Anterior cingulate cortex (tissue), 58 donors: Measurements from ENCODE around the gene FTH1.
"Not testable (repeated sequence)": the region's sequence is repeated elsewhere in the genome, so short reads cannot be mapped to it uniquely, and the experiment has no call there.

Experiments used
- DNase-seq, 58 donors: peaks; one replicate each; lab custom pipeline; 2025; lab: John Stamatoyannopoulos, UW

The FTH1 gene

GRCh38 chr11:61967116-61967923 is at the start of gene FTH1:
TSS of gene FTH1 (minus strand) at chr11:61967634. CDS start at chr11:61967425, 209 bp downstream.
- peak; percentile 38 to 96 (median 90) for DNase-seq

GRCh38 chr11:62015615-62016014 is 48.2 kb upstream of the FTH1 start:
- DNase-seq: no peak

GRCh38 chr11:62013537-62014476 is 46.4 kb upstream of the FTH1 start:
- peak in 2 of 58 donors; percentile 7 to 15 for DNase-seq

- DNase-seq: no peak
Observed at GRCh38 chr11:62012832-62013461, 45.5 kb upstream of the FTH1 start.

- DNase-seq: no peak
Observed at GRCh38 chr11:62012451-62012831, 45.0 kb upstream of the FTH1 start.

- DNase-seq: no peak
Observed at GRCh38 chr11:62011881-62012280, 44.4 kb upstream of the FTH1 start.

GRCh38 chr11:62010935-62011528 is 43.6 kb upstream of the FTH1 start:
- no peak for DNase-seq

GRCh38 chr11:62008193-62008592 is 40.8 kb upstream of the FTH1 start:
- no peak for DNase-seq

GRCh38 chr11:62004473-62004872 is 37.0 kb upstream of the FTH1 start:
- peak in 7 of 58 donors; percentile 5 to 22 (median 8) for DNase-seq

GRCh38 chr11:62002283-62002682 is 34.8 kb upstream of the FTH1 start:
- not testable (repeated sequence) for DNase-seq

GRCh38 chr11:62001450-62002191 is 34.2 kb upstream of the FTH1 start:
- DNase-seq: no peak

GRCh38 chr11:62000539-62001446 is 33.4 kb upstream of the FTH1 start:
- no peak for DNase-seq

- no peak for DNase-seq
Observed at GRCh38 chr11:61999141-61999975, 31.9 kb upstream of the FTH1 start.

GRCh38 chr11:61996933-61997332 is 29.5 kb upstream of the FTH1 start:
- DNase-seq: peak in 45 of 58 donors; percentile 10 to 87 (median 54)

- DNase-seq: peak in 1 of 58 donors; percentile 69
Observed at GRCh38 chr11:61994981-61995380, 27.5 kb upstream of the FTH1 start.

GRCh38 chr11:61985869-61986268 is 18.4 kb upstream of the FTH1 start:
- no peak for DNase-seq

GRCh38 chr11:61983419-61983818 is 16.0 kb upstream of the FTH1 start:
- no peak for DNase-seq
